GM13976 (cell line): ENCODE results near the gene HAPLN1.

ENCODE experiments used
- DNase-seq: peaks from one replicate; pipeline ENCODE4 v3.0.0; 2012; ENCODE audit warnings: low spot score
- in situ Hi-C: fragments of 300-500 bp; cut with MboI; formaldehyde crosslinking; loops from one replicate; pipeline ENCODE4 v1.12.0; 2022; ENCODE audit warnings: low sequenced_read_pairs, mixed read lengths, inconsistent platforms; ENCODE audit not compliant: unreplicated experiment
- TF ChIP-seq, protein P1 (sequence below): IDR thresholded peaks from 2 replicates; pipeline ENCODE4 v1.5.1; 2012; ENCODE audit warnings: borderline replicate concordance, mild to moderate bottlenecking; ENCODE audit not compliant: insufficient read depth; ENCODE audit errors: extremely low read depth, missing control alignments, control extremely low read depth

The HAPLN1 gene

DNA sequence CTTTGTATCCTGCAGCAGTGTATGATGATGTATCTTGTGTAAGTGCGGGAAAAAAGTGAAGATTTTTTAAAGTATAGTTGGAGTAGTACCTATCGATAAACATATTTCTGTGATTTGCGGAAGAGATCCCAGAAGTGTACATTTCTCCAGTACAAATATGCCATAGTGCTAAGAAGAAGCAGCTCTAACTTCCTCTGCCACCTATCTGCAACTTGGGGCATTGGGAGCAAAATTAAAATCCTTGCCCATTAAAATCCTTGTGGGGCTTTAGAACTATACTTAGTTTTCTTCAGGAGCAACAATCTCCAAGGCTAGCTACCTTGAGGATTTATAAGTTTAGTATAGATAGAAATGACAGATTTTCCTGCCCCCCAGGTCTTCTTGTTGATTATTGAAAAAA, 125.4 kb downstream of the HAPLN1 start:
- TF ChIP-seq, protein P1, sequence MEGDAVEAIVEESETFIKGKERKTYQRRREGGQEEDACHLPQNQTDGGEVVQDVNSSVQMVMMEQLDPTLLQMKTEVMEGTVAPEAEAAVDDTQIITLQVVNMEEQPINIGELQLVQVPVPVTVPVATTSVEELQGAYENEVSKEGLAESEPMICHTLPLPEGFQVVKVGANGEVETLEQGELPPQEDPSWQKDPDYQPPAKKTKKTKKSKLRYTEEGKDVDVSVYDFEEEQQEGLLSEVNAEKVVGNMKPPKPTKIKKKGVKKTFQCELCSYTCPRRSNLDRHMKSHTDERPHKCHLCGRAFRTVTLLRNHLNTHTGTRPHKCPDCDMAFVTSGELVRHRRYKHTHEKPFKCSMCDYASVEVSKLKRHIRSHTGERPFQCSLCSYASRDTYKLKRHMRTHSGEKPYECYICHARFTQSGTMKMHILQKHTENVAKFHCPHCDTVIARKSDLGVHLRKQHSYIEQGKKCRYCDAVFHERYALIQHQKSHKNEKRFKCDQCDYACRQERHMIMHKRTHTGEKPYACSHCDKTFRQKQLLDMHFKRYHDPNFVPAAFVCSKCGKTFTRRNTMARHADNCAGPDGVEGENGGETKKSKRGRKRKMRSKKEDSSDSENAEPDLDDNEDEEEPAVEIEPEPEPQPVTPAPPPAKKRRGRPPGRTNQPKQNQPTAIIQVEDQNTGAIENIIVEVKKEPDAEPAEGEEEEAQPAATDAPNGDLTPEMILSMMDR, result no peak
- in situ Hi-C loops, result no loop called here
- DNase-seq, result no peak

DNA sequence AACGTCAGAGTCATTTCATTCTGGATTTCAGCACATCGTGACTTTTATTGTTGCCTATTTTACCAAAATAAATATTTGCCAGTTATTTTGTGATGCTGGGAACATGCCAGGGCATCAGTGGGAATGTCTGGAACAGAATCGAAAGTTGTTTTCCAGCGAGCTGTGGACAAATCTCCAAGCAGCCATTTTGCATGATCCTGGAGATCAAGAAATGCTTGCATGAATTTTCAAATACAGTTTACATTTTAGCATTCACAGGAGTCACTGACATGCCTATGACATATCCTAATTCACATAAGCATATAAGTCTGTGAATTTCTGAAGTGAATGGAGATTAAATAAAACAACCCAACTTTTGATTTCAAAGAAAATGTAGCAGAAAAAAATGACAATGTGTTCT, 129.7 kb downstream of the HAPLN1 start:
- TF ChIP-seq, protein P1, result no peak
- in situ Hi-C loops, result no loop called here
- no peak for DNase-seq

DNA sequence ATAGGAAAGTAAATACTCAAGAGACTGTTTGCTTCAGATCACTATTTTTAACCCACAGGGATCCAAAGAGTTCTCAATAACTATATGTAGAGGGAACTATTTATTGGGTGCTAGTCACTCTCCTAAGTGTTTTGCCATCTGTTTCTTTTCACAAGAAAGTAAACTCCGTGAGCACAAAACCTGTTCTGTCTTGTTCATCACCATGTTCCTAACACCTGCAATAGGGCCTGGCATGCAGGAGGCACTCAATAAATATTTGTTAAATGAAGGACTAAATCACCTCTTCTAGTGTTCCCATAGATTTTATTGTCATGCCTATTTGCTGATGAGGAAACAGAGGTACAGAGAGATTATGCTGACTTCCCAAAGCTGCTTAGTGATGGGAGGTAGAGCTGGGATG, 130.9 kb downstream of the HAPLN1 start:
- no peak for DNase-seq
- in situ Hi-C loops, result no loop called here
- TF ChIP-seq, protein P1, result no peak
